Measurements from ENCODE around the gene ST3GAL4.

GRCh38 chr11:126407101-126407521, 51.6 kb downstream of the ST3GAL4 start:
- TF ChIP-seq CTCF (IDR thresholded peaks at IDR 0.05 in 2 of 3, conservative IDR thresholded peaks at IDR 0.05 in 1 of 3; ENCODE audit: borderline replicate concordance in 1 of 3, insufficient read depth in 1 of 3, low read depth in 2 of 3, low read length in 2 of 3) (no peak), YY1 (IDR thresholded peaks at IDR 0.05; ENCODE audit: extremely low read depth, insufficient replicate concordance, low read depth, low read length) (no peak), MAX (IDR thresholded peaks at IDR 0.05) (no peak), ATF3 (IDR thresholded peaks at IDR 0.05) (no peak), POLR2A (IDR thresholded peaks at IDR 0.05; ENCODE audit: borderline replicate concordance, extremely low read depth, insufficient read depth, insufficient read length) (no peak), CEBPB (IDR thresholded peaks at IDR 0.05; ENCODE audit: low read depth) (no peak), POLR2AphosphoS5 (IDR thresholded peaks at IDR 0.05; ENCODE audit: low read depth, low read length) (no peak)

All from HCT116 (cell line).